Immature natural killer cell (primary cell): Measurements from ENCODE around the gene C19orf25. TPM values are rescaled to one million over a fixed set of nuclear protein-coding genes. Genes with fewer than 3 reads are reported as not detected.
A peak's percentile ranks its signal among the peaks of the same experiment; 100 is the strongest.

Experiments used
- DNase-seq, 3 donors: peaks; one replicate each; pipeline ENCODE4 v3.0.0; 2022; ENCODE audit warnings: mixed read lengths in 1 of 3
- H3K27ac Mint-ChIP-seq, 6 donors: one replicate each; pipeline ENCODE4 v1.8.0; 2020; ENCODE audit warnings: mixed read lengths in 6 of 6, mild to moderate bottlenecking in 5 of 6, inconsistent platforms in 4 of 6, moderate library complexity in 3 of 6
- H3K27me3 Mint-ChIP-seq, 3 donors: one replicate each; pipeline ENCODE4 v1.8.0; 2020 to 2021; ENCODE audit warnings: low read depth in 3 of 3, mild to moderate bottlenecking in 3 of 3, mixed read lengths in 3 of 3, moderate library complexity in 3 of 3, inconsistent platforms in 1 of 3
- H3K36me3 Mint-ChIP-seq, 3 donors: one replicate each; pipeline ENCODE4 v1.8.0; 2020; ENCODE audit warnings: mixed read lengths in 3 of 3, inconsistent platforms in 2 of 3, mild to moderate bottlenecking in 2 of 3
- H3K4me1 Mint-ChIP-seq, 2 donors: one replicate each; pipeline ENCODE4 v1.8.0; 2020; ENCODE audit warnings: inconsistent platforms in 2 of 2, mild to moderate bottlenecking in 2 of 2, mixed read lengths in 2 of 2, moderate library complexity in 1 of 2
- H3K4me3 Mint-ChIP-seq, 5 donors: one replicate each; pipeline ENCODE4 v1.8.0; 2020; ENCODE audit warnings: mild to moderate bottlenecking in 5 of 5, mixed read lengths in 5 of 5, inconsistent platforms in 3 of 5, moderate library complexity in 3 of 5
- H3K9me3 Mint-ChIP-seq, 6 donors: one replicate each; pipeline ENCODE4 v1.8.0; 2020; ENCODE audit warnings: mild to moderate bottlenecking in 6 of 6, mixed read lengths in 6 of 6, inconsistent platforms in 4 of 6, moderate library complexity in 3 of 6
- polyA plus RNA-seq, 3 donors: library from polyadenylated mRNA; unstranded; fragments of 300-500 nt; fragmentation: Illumina TruSeq; gene quantifications; one replicate each; pipeline ENCODE4 v1.2.3, GENCODE V29; 2021

Gene C19orf25
- polyA plus RNA-seq, 3 donors from 2014 or later = 57.4 to 61.6 (median 61.2) TPM

DNA sequence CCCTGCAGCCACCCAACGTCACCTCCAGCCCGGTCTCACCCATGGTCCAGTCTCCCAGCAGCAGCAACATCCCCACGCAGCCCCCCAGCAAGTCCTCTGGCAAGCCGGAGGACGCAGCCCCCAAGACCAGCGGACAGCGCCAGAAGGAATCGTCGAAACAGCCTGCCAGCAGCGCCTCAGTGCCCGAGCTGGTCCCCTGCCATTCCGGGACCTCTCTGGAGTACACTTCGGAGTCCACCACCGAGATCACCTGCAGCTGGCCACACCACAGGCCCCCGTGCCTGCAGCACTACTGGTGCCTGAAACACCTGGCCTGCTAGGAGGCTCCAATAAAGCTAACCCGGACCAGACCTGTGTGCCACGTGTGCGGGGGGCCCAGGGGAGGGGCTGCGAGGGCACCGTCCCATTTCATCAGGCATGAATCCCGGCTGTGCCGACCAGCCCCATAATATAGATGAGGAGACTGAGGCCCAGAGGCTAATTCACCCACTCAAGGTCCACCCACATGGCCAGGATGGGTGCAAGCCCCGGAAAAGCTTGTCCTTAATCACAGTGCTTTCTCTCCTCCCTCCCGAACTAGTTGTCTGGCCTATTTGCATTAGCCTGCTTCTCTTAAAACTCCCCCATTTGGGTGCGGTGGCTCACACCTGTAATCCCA lies 18.7 kb upstream of the C19orf25 start:
- DNase-seq = no peak
- no peaks in the 10 kb centered on the region for H3K9me3 Mint-ChIP-seq
- H3K27ac Mint-ChIP-seq = no peak overlapping the region
- H3K4me3 Mint-ChIP-seq = no peak overlapping the region
- H3K36me3 Mint-ChIP-seq = no peaks in the 10 kb centered on the region
- H3K27me3 Mint-ChIP-seq = peaks cover 0 to 5% (median under 1%) of the 10 kb centered on the region in 3 donors
- no peaks in the 10 kb centered on the region for H3K4me1 Mint-ChIP-seq

DNA sequence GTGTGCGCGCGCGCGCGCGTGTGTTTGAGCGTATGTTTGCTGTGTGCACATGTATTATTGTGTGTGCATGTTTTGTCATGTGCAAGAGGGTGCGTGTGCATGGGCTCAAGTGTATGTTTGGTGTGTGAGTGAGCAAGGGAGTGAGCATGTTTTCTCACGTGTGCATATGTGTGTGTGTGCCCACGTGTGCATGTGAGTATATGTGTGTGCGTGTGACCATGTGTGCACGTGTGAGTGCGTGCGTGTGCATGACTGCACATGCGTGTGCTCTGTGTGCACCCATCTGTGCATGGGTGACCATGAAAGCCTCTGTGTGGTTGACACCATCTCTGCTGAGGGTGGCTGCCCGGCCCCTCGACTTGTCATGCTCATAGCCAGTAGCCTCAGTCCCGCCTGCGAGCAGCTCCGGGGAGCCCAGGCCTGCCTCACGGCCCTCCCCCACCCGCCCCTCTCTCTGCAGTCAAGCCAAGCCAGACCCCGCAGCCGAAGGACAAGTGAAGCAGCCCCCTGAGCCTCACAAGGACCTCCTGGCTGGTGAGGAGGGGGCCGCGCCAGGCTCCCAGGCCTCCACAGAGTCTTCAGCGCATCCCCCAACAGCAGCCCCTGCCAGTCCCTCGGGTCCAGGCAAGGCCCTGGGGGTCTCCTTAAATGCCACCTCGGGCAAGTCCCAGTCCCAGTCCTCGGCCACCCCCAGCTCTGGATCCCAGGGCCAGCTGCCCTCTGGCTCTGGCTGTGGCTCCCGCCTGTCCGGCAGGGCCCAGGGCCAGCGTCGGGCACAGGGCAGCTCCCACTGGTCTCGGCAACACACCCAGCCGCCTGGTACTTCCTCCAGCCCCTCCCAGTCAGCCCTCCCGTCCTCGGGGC lies 17.9 kb upstream of the C19orf25 start:
- no peak for DNase-seq
- Mint-ChIP-seq H3K9me3 (no peaks in the 10 kb centered on the region), H3K27ac (no peak overlapping the region), H3K4me3 (no peak overlapping the region), H3K4me1 (peaks cover under 1% of the 10 kb centered on the region in 2 donors), H3K36me3 (no peaks in the 10 kb centered on the region), H3K27me3 (peaks cover 0 to 5% (median 0%) of the 10 kb centered on the region in 3 donors)

DNA sequence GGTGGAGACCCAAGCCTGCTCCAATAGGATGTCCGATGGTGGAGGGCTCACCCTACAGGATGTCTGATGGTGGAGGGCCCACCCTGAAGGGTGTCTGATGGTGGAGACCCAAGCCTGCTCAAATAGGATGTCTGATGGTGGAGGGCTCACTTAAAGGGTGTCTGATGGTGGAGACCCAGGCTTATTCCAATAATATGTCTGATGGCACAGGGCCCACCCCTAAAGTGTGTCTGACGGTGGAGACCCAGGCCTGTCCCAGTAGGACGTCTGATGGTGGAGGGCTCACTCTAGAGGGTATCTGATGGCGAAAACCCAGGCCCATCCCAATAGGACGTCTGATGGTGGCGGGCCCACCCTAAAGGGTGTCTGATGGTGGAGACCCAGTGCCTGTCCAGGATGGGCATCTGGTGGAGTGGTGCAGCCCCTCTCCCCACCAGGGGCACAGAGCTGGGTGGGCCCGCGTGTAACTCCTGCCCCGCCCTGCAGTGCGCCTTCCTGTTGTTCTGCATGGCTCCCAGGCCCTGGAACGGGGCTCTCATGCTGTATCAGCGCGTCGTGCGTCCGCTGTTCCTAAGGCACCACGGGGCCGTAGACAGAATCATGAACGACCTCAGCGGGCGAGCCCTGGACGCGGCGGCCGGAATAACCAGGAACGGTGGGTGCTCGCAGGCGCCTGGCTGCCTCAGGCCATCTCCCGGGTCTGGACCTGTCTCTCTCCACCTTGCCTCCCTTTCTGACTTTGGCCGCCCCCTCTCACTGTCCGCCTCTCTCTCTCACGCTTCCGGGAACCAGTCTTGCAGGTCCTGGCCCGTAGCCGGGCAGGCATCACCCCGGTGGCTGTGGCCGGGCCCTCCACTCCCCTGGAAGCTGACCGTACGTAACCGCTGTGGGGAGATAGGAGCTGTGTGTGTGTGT lies 17.0 kb upstream of the C19orf25 start:
- Mint-ChIP-seq H3K9me3 (no peaks in the 10 kb centered on the region), H3K4me1 (peaks cover 4 to 6% of the 10 kb centered on the region in 2 donors), H3K27ac (no peak overlapping the region), H3K27me3 (peaks cover 0 to 6% (median 0%) of the 10 kb centered on the region in 3 donors), H3K4me3 (no peak overlapping the region), H3K36me3 (no peaks in the 10 kb centered on the region)
- no peak for DNase-seq

DNA sequence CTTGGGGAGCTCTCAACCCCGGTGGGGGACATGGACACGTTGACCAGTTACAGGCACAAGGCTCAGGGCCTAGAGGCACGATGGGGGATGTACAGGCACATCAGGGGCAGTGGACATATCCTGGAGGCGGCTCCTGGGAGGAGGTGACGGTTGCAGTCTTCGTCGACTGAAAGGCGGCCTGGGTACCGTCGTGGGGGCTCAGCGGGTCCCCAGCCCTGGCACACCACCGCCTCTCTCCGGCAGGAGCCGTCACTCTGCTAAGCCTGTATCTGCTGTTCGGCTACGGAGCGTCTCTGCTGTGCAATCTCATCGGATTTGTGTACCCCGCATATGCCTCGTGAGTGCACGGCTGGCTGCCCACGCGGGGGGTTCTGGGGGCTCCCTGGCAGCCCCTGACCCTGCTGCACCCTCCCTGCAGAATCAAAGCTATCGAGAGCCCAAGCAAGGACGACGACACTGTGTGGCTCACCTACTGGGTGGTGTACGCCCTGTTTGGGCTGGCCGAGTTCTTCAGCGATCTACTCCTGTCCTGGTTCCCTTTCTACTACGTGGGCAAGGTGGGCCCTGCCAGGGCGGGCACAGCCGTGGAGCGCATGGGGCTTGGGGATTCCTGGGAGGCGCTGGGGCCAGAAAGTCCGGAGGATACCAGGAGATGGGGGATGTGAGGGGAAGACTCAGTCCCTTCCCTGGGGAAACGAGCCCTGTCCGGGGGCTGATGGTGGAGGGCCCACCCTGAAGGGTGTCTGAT lies 16.2 kb upstream of the C19orf25 start:
- H3K9me3 Mint-ChIP-seq = no peaks in the 10 kb centered on the region
- DNase-seq = no peak
- peaks cover 6 to 9% (median 6%) of the 10 kb centered on the region in 3 donors for H3K27me3 Mint-ChIP-seq
- H3K4me3 Mint-ChIP-seq = no peak overlapping the region
- no peak overlapping the region for H3K27ac Mint-ChIP-seq
- peaks cover 7 to 11% of the 10 kb centered on the region in 2 donors for H3K4me1 Mint-ChIP-seq
- no peaks in the 10 kb centered on the region for H3K36me3 Mint-ChIP-seq

DNA sequence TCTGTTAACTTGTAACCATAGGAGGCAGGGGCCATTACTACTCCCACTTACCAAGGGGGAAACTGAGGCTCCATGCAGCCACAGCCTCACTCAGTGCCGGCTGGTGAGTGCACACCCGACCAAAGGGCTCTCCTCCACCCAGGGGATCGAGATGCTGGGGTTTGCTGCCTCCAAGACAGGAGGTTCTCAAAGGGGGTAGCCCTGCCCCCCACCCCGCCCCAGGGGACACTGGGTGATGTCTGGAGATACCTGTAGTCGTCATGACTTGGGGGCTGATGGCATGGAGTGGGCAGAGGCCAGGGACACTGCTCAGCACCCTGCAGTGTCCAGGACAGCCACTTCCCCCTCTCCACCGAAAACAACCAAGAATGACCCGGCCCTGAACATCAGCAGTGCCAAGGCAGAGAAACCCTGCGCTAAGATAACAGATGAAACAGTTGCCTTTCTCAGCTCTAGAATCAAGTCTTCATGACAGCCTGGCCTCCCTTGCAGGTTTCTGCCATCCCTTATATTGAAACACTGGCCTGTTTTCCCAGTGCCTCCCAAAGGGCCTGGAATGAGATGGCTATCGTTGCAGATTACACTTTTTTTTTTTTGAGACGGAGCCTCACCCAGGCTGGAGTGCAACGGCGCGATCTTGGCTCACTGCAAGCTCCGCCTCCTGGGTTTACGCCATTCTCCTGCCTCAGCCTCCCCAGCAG lies 15.2 kb upstream of the C19orf25 start:
- Mint-ChIP-seq H3K4me1 (peaks cover 12 to 13% of the 10 kb centered on the region in 2 donors), H3K36me3 (no peaks in the 10 kb centered on the region), H3K27ac (no peak overlapping the region), H3K4me3 (no peak overlapping the region), H3K27me3 (peaks cover 6 to 9% (median 6%) of the 10 kb centered on the region in 3 donors), H3K9me3 (no peaks in the 10 kb centered on the region)
- DNase-seq = no peak

DNA sequence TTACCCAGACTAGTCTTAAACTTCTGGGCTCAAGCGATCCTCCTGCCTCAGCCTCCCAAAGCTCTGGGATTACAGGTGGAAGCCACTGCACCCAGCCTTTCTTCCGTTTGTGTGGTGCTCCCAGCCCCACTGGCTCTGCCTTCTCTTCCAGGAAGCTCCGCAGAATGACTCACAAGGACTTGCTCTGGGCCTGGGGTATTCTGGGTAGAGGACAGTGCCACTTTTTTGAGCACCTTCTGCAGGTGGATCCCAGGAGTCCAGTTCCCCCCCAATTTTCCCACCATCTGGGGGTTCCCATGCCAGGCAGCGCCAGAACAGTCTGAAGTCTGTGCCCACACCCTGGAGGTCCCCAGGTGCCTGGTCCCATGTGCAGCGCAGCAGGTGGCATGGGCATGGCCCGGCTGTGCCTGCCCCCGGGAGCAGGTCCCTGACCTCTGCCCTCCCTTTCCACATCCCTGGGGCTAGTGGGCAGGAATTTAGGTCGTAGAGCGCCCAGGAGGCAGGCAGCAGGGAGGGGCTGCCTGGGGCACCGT lies 13.5 kb upstream of the C19orf25 start:
- H3K27me3 Mint-ChIP-seq = peaks cover 6 to 9% (median 6%) of the 10 kb centered on the region in 3 donors
- no peaks in the 10 kb centered on the region for H3K9me3 Mint-ChIP-seq
- peak overlapping the region in 4 of 5 donors; percentile 21 to 82 (median 54) for H3K4me3 Mint-ChIP-seq
- H3K36me3 Mint-ChIP-seq = no peaks in the 10 kb centered on the region
- DNase-seq = no peak
- H3K27ac Mint-ChIP-seq = peak overlapping the region in 1 of 6 donors; percentile 55
- peaks cover 12 to 14% of the 10 kb centered on the region in 2 donors for H3K4me1 Mint-ChIP-seq

DNA sequence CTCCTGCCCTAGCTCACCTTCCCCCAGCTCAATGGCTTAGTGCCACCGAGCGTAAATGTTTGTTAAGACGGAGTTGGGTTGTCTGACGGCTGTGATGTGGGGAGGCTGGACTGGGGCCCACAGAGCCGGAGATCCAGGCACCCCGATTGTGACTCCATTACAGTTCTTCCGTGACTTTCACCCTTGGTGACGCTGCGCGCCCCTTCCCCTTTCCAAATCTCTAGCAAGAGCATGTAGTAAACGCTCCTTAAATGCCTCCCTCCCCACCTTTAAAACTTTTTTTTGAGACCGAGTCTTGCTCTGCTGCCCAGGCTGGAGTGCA lies 12.8 kb upstream of the C19orf25 start:
- Mint-ChIP-seq H3K4me3 (peak overlapping the region; percentile 78 to 86 (median 81)), H3K9me3 (no peaks in the 10 kb centered on the region), H3K27ac (peak overlapping the region in 2 of 6 donors; percentile 18 to 45), H3K4me1 (peaks cover 12 to 14% of the 10 kb centered on the region in 2 donors), H3K36me3 (no peaks in the 10 kb centered on the region), H3K27me3 (peaks cover 6 to 9% (median 6%) of the 10 kb centered on the region in 3 donors)
- no peak for DNase-seq

DNA sequence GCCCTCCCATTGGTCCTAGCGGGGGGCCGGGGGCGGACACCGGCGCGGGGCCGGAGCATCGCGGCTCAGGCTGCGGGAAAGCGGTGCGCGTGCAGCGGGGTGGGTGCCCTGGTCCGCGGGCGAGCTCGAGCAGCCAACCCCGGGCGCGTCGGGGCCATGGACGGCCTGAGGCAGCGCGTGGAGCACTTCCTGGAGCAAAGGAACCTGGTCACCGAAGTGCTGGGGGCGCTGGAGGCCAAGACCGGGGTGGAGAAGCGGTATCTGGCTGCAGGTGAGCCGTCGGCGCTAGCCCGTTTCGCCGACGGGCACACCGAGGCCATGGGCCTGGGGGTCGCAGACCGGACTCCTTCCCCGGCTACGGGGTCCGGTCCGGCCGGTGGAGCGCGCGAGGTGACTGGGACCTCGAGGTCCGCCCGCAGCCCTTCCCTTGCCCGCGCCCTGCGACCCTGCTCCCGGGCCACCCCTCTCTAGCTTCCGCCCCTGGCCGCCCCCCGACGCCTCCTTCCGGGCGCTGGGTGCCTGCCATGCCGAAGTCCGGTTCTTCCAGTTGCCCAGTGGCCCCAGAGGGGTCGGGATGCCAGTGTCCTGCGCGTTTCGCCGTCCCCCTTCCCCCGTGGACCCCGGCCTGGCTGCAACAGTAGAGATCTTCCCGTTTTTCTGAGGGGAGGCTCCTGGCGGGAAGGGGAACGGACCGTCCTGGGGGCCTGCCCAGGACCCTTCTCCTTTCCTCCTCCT lies 12.3 kb upstream of the C19orf25 start, which contains the start of gene REEP6:
Gene REEP6, plus strand, starts transcription at position 68 of the 735 bp plus-strand sequence. Its CDS starts 89 bp downstream, at position 157.
- Mint-ChIP-seq H3K36me3 (no peaks in the 10 kb centered on the region), H3K4me1 (peaks cover 12 to 14% of the 10 kb centered on the region in 2 donors), H3K9me3 (no peaks in the 10 kb centered on the region), H3K4me3 (peak within 1 kb of the TSS; percentile 82 to 92 (median 87)), H3K27me3 (peaks cover 6 to 9% (median 6%) of the 10 kb centered on the region in 3 donors), H3K27ac (peak within 1 kb of the TSS; percentile 69 to 93 (median 87))
- DNase-seq = no peak

DNA sequence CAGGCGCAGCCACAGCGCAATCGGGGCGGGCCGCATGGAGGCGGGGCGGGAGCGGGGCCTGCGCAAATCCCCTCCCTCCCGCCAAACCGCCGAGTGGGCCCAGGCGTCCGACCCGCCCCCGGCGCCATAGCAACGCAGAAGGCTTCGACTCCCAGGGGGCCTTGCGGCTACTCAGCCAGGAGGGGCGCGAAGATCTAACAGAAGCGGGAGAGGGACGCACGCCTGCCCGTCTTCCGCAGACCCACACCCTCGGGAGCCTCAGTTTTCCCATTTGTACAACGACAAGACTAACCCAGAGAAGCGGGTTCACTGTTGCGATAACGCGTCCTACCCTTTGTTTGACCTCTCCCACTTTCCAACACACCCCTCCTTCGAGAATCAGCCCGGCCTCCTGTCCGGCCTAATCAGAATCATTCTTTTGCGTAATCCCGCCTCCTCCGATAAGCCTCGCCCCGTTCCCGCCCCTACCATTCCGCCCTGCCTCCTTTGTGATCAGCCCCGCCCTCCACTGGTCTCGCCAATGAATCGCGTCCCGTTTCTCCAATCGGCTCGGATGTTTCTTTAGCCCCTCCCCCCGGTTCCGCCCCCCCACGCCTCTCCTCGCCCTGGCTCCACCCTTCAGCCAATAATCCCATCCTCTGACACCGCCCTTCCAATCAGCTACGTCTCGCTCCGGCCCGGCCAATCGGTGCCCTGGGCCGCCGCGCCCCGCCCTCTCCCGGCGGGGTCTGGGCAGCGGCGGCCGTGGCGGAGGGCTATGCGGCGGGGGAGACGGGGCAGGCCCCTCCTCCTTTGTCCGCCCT lies 11.5 kb upstream of the C19orf25 start, which contains the start of gene PCSK4:
Gene PCSK4, minus strand, starts transcription at position 40 of the 803 bp plus-strand sequence. Its CDS starts 4 bp downstream, at position 36.
- Mint-ChIP-seq H3K4me1 (peaks cover 12 to 14% of the 10 kb centered on the region in 2 donors), H3K27me3 (peaks cover 6 to 9% (median 6%) of the 10 kb centered on the region in 3 donors), H3K36me3 (no peaks in the 10 kb centered on the region), H3K4me3 (peak within 1 kb of the TSS; percentile 82 to 92 (median 87)), H3K27ac (peak within 1 kb of the TSS; percentile 69 to 93 (median 87)), H3K9me3 (no peaks in the 10 kb centered on the region)
- DNase-seq = peak; percentile 99

DNA sequence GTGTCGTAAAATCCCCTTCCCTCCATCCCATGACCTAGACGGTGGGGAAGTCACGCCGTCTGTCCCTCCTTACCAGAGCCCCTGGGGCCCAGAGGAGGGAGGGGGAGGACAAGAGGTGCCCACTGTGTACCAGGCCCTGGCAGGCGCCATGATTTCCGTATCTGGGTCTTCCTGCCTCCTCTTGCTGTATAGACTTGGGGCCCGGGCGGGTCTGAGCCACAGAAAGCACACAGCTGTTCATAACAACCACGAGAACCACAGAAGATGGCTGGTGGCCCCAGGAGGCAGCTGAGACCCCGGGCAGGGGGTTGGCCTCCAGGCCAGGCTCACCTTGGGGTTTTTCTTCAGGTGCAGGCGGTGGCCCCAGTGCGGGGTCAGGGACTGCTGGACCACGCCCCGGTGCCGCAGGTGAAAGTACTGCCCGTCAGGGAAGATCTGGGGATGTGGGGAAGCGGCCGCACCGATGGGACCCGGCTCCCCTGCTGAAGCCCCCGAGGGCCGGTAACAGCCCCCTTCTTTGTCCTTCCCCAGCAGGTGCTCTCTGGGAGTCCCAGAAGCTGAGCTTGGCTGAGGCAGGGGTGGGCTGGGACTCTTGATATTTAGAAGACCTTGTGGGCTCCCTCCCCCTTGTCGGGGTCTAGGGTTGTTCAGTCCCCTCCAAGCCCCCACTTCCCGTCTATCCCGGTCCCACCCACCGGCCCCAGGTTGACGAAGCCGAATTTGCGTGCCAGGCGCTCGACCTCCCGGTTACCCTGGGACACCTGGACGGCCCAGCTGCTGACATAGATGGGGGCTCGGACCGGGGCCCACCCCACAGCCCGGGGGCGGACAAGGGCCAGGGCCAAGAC lies 10.7 kb upstream of the C19orf25 start:
- Mint-ChIP-seq H3K4me3 (peak overlapping the region; percentile 48 to 68 (median 60)), H3K9me3 (no peaks in the 10 kb centered on the region), H3K36me3 (no peaks in the 10 kb centered on the region), H3K4me1 (peaks cover 12 to 14% of the 10 kb centered on the region in 2 donors), H3K27me3 (peaks cover 6 to 9% (median 6%) of the 10 kb centered on the region in 3 donors), H3K27ac (peak overlapping the region in 2 of 6 donors; percentile 30 to 62)
- DNase-seq = peak in 1 of 3 donors; percentile 17
